HT-29 (cell line): Measurements from ENCODE around the gene LCMT1. TPM values are rescaled to one million over a fixed set of nuclear protein-coding genes. Genes with fewer than 3 reads are reported as not detected.

ENCODE experiments used
- DNase-seq: peaks from one replicate; pipeline ENCODE4 v3.0.0-alpha.2; 2015; ENCODE audit warnings: low spot score
- small RNA-seq: library from RNA; depleted of rRNA; stranded (forward); fragments of <200 nt; gene quantifications from one replicate; pipeline ENCODE3, GENCODE V24; 2014
- total RNA-seq: library from RNA; depleted of rRNA; stranded (reverse); fragments of >200 nt; shearing (Covaris generic); gene quantifications from 2 replicates; pipeline ENCODE4 v1.2.3, GENCODE V29; 2014; rRNA removed

The LCMT1 gene
- total RNA-seq, 1 experiment from 2014 or later: 24.1 TPM

DNA sequence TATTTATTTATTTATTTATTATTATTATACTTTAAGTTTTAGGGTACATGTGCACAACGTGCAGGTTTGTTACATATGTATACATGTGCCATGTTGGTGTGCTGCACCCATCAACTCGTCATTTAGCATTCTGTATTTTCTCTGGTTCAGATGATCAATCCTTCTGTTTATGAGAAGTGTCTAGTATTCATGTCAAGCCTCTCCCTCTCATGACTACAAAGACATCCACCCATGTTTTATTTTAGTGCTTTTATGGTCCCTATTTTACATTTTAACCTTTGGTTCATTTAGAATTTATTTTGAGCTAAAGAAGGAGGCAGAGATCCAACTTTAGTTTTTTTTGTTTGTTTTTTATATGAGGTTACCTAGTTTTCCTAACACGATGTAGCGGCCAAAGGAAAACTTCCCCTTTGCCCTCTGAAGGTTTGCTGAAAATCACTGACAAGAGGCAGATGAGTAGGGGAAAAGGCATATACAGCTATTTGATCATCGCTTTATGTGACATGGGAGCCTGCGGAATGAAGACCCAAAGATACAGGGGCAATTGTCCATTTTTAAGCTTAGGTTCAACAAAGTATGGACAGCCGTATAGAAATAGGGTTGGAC is 82.8 kb downstream of the LCMT1 start:
- DNase-seq: no peak

- no peak for DNase-seq
These were observed 86.5 kb downstream of the LCMT1 start for GRCh38 chr16:25198021-25198420.

- no peak for DNase-seq
These were observed 87.9 kb downstream of the LCMT1 start for GRCh38 chr16:25199457-25199856.

DNA sequence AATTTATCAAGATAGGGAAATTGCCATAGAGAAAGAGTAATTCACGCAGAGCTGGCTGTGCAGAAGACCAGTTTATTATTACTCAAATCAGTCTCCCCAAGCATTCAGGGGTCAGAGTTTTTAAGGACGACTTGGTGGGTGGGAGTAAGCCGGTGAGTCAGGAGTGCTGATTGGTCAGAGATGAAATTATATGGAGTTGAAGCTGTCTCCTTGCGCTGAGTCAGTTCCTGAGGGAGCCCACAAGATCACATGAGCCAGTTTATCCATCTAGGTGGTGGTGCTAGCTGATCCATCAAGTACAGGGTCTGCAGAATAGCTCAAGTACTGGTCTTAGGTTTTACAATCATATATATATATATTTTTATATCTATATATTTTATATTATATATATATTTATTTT is 99.2 kb downstream of the LCMT1 start:
- no peak for DNase-seq

DNA sequence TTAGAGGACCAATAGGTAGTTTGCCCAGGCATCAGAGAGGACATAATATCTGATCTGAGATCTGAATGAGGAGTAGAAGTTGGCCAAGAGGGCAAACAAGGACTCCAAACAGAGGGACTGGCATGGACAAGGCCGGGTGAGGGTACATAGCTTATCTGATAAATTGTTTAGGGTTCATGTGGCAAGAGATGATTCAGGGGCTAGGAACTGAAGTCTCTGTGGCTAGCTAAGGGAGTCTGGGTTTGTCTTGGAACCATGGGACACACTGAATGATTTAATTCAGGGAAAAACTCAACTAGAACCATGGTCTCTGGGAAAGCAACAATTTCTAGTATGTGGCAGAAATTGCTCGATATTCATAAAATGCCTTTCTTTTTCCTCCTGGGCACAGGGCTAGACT is 101.1 kb downstream of the LCMT1 start:
- no peak for DNase-seq

DNA sequence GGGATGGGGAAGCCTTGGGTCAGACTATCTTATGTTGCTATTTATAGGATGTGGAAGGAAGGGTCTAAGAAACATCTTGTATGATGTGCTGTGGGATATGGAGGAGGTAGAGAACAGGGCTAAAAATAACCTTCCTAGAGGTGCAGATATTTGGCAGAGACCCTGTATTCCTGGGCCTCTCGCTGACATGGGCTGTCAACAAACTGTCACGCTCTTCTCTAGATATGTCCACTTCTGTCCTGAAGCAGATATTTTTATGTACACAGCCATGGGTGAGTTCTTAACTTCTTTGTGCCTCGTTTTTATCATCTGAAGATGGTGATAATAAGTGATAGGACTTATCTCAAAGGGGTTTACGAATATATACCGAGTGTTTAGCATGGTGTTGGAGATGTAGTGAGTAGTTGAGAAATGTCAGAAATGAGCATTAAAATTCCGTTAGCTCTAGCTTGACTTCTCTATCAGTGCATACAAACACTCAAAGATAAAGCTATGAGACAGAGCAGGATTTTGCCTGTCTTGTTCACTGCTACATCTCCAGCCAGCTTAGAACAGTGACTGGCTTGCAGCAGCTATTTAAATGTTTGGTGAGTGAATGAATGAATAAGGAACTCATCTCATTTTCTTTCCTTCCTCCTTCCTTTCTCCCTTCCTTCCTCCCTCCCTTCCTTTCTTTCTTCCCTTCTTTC is 102.3 kb downstream of the LCMT1 start:
- no peak for DNase-seq

- no peak for DNase-seq
These were observed 105.6 kb downstream of the LCMT1 start for GRCh38 chr16:25217112-25217511.

GRCh38 chr16:25217921-25218320 is 106.4 kb downstream of the LCMT1 start:
- no peak for DNase-seq

DNA sequence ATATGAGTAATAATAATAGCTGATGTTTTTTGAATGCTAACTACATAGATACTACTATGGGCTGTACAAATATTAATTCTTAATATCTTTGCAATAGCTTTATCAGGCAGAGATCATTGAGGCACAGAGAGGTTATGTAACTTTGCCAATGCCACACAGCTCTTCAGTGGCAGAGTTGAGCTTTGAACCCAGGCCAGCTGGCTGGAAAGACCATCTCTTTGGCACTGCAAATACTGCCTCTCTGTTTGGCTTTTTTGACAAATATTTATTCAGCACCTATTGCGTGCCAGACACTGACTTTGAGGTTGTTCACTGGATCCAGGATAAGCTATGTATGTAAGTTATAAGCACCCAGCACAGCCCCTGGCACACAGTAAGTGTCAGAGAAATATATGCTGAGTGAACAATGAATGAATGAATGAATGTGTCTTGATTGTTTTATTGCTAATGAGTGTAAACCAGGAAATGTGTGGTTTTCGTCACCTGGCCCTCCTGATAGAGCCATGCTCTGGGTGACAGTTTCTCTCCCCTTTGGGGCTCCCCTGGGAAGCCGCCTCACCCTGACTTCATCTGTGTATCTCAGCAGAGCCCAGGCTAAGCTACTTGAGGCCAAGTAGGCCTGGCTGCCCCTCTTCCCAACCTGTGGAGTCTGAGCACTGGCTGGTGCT is 107.7 kb downstream of the LCMT1 start:
- DNase-seq: no peak

DNA sequence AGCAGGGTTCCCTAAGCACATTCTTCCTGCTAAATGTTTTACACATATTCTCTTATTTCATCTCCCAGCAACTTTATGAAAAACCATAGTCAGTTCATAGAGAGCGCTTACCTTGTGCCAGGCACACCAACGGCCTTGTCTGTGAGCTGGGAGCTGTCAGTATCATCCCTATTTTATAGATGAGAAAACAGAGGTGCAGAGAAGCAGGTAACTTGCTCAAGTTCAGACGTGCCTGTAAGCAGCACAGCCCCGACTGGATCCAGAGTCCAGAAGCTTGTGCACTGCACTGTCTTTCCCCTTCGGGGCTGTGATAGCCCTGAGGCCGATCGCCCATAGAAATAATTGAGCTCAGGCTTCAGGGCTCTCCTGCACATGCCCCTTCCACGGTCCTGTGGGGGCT is 111.4 kb downstream of the LCMT1 start:
- no peak for DNase-seq

- DNase-seq: no peak
These were observed 112.4 kb downstream of the LCMT1 start for GRCh38 chr16:25223964-25224363.

DNA sequence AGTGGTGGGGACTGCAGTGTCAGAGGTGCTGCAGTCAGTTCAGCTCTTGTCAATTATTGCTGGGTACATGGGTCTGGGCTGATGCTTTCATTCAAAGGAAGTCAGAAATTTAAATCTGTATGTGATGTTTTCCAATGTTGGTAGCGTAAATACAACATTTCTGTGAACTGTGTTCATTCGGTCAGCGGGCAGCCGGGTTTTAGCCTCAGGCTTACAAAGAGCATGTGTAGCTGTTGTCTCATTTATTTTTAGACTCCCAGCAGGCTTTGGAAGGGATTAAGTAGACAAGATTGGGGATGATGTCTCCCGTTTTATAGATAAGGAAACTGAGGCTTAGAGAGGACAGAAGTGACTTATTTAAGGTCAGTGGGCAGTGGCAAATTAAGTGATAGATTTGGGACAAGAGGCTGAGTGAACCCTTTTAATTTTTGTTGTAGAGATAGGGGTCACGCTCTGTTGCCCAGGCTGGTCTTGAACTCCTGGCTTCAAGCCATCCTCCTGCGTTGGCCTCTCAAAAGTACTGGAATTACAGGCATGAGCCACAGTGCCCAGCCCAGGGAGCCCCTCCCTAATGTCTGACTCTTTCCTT is 113.3 kb downstream of the LCMT1 start:
- no peak for DNase-seq

Small RNA genes within 50 kb of the gene (small RNA-seq; reads per million reads assigned to genes)
- gene RN7SL557P: not detected

Other genes with a start within 250 kb of the LCMT1 start
- gene ARHGAP17, start 96.4 kb upstream of the LCMT1 start, total RNA-seq: 8.5 and 9.7 TPM in 2 replicates
- gene AQP8, start 105.2 kb downstream of the LCMT1 start, total RNA-seq: not detected in 2 replicates
- gene ZKSCAN2, start 146.1 kb downstream of the LCMT1 start, total RNA-seq: 0.99 and 1.3 TPM in 2 replicates